Epithelial cell of esophagus (primary cell): Measurements from ENCODE around the gene CPM.
"Not testable (repeated sequence)": the region's sequence is repeated elsewhere in the genome, so short reads cannot be mapped to it uniquely, and the experiment has no call there.

Experiments
- DNase-seq: peaks from one replicate; pipeline ENCODE4 v3.0.0; 2010; ENCODE audit warnings: low read depth
- H3K4me3 ChIP-seq: 2 replicates; pipeline ENCODE4 v1.5.1; 2011; ENCODE audit warnings: mild to moderate bottlenecking, low read length, control low read depth
- CTCF ChIP-seq: IDR thresholded peaks from 2 replicates; pipeline ENCODE4 v1.5.1; 2011; ENCODE audit warnings: low read depth, mild to moderate bottlenecking, low read length, control low read depth, inconsistent platforms; ENCODE audit not compliant: insufficient read depth; ENCODE audit errors: missing control alignments

Gene CPM

GRCh38 chr12:68824131-68824530 is 108.8 kb downstream of the CPM start:
- TF ChIP-seq CTCF: no peak
- no peak for DNase-seq

GRCh38 chr12:68823696-68824095 is 109.3 kb downstream of the CPM start:
- no peak overlapping the region for H3K4me3 ChIP-seq
- DNase-seq: no peak
- no peak for TF ChIP-seq CTCF

More at GRCh38 chr12:68824131-68824530, 108.8 kb downstream of the CPM start:
- H3K4me3 ChIP-seq: no peak overlapping the region

- DNase-seq: no peak
- no peak overlapping the region for H3K4me3 ChIP-seq
- TF ChIP-seq CTCF: no peak
Observed at GRCh38 chr12:68821357-68822188, 111.4 kb downstream of the CPM start.

DNA sequence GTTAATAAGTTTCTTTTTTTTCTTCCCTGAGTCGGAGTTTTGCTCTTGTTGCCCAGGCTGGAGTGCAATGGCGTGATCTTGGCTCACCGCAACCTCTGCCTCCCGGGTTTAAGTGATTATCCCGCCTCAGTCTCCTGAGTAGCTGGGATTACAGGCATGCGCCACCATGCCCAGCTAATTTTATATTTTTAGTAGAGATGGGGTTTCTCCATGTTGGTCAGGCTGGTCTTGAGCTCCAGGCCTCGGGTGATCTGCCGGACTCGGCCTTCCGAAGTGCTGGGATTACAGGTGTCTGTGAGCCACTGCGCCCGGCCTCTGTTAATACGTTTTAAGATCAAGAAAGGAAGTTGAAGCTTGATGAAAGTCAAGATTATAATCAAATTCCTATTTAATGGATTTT is 113.5 kb downstream of the CPM start:
- not testable (repeated sequence) for DNase-seq, H3K4me3 ChIP-seq

- no peak for DNase-seq
- no peak for TF ChIP-seq CTCF
- H3K4me3 ChIP-seq: no peak overlapping the region
Observed at GRCh38 chr12:68815928-68816800, 116.8 kb downstream of the CPM start.

GRCh38 chr12:68815232-68815927 is 117.6 kb downstream of the CPM start:
- DNase-seq: no peak
- no peak overlapping the region for H3K4me3 ChIP-seq
- no peak for TF ChIP-seq CTCF
